ENCODE results near the gene SMAP1.

- TF ChIP-seq, protein P1, sequence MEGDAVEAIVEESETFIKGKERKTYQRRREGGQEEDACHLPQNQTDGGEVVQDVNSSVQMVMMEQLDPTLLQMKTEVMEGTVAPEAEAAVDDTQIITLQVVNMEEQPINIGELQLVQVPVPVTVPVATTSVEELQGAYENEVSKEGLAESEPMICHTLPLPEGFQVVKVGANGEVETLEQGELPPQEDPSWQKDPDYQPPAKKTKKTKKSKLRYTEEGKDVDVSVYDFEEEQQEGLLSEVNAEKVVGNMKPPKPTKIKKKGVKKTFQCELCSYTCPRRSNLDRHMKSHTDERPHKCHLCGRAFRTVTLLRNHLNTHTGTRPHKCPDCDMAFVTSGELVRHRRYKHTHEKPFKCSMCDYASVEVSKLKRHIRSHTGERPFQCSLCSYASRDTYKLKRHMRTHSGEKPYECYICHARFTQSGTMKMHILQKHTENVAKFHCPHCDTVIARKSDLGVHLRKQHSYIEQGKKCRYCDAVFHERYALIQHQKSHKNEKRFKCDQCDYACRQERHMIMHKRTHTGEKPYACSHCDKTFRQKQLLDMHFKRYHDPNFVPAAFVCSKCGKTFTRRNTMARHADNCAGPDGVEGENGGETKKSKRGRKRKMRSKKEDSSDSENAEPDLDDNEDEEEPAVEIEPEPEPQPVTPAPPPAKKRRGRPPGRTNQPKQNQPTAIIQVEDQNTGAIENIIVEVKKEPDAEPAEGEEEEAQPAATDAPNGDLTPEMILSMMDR (IDR thresholded peaks at IDR 0.05; ENCODE audit: low read depth, low read length) = no peak
- TF ChIP-seq POLR2A (IDR thresholded peaks at IDR 0.05; ENCODE audit: extremely low read depth, insufficient read length) = no peak
Observed at GRCh38 chr6:70694371-70694770, 26.7 kb downstream of the SMAP1 start.

All from NB4 (cell line).